Endothelial cell of umbilical vein (primary cell): ENCODE results near the gene SMIM20.

Source experiments
- CTCF ChIP-seq, 2 donors: IDR thresholded peaks; 1 replicate in 1 of 2; 2 replicates in 1 of 2; pipeline ENCODE4 v1.5.1; 2011; ENCODE audit warnings: low read length in 2 of 2, mild to moderate bottlenecking in 2 of 2, moderate library complexity in 2 of 2, control low read depth in 1 of 2, inconsistent platforms in 1 of 2, low read depth in 1 of 2; ENCODE audit not compliant: insufficient read depth in 1 of 2; ENCODE audit errors: extremely low read depth in 1 of 2
- EZH2 ChIP-seq: IDR thresholded peaks from 2 replicates; pipeline ENCODE4 v1.6.1; 2012; ENCODE audit warnings: borderline replicate concordance, low read depth, mild to moderate bottlenecking, moderate library complexity, low read length, inconsistent platforms; ENCODE audit not compliant: severe bottlenecking
- GATA2 ChIP-seq: IDR thresholded peaks from 2 replicates; pipeline ENCODE4 v1.7.0; 2011; ENCODE audit warnings: low read depth, mild to moderate bottlenecking, moderate library complexity, mixed read lengths, low read length; ENCODE audit not compliant: insufficient read length, insufficient read depth
- JUN ChIP-seq: IDR thresholded peaks from 2 replicates; pipeline ENCODE4 v1.6.1; 2011; ENCODE audit warnings: borderline replicate concordance, low read depth; ENCODE audit not compliant: insufficient read length, insufficient read depth
- POLR2A ChIP-seq: IDR thresholded peaks from 2 replicates; pipeline ENCODE4 v1.6.1; 2012; ENCODE audit warnings: low read depth, mild to moderate bottlenecking, control low read depth, low read length
- POLR2AphosphoS5 ChIP-seq: IDR thresholded peaks from 2 replicates; pipeline ENCODE4 v1.6.1; 2012; ENCODE audit warnings: low read depth, mild to moderate bottlenecking, control low read depth, low read length, moderate library complexity; ENCODE audit not compliant: insufficient read depth

GRCh38 chr4:25904748-25905082 is 9.3 kb upstream of the SMIM20 start:
- TF ChIP-seq CTCF (IDR thresholded peaks at IDR 0.05; ENCODE audit: extremely low read depth in 1 of 2, insufficient read depth in 1 of 2, low read depth in 1 of 2, low read length in 2 of 2), result no peak
- TF ChIP-seq EZH2, result no peak
- TF ChIP-seq GATA2, result no peak
- TF ChIP-seq JUN, result no peak
- no peak for TF ChIP-seq POLR2A
- no peak for TF ChIP-seq POLR2AphosphoS5
